Fibroblast of skin of right quadriceps (primary cell): ENCODE measurements around the gene CAMK2B.

ENCODE experiments used
- DNase-seq: peaks from one replicate; pipeline ENCODE4 v3.0.0-alpha.2; 2013

CAMK2B gene

DNA sequence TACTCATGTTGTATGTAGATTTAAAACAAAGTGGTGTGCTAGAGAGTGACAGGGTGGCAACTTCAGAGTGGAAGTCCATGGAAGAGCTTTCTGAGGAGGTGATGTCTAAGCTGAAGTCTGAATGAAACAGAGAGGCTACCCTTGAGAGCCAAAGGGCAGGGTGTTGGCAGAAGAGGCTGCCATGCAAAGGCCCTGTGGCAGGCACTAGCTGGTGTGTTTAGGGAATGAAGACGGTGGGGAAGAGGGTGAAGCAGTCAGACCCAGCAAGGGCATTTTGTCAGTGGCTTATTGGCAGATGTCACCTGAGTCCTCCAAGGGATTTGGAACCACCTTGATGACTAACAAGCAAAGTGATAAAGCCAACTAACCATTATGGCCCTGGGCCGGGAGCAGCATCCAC is 3.7 kb upstream of the CAMK2B start:
- no peak for DNase-seq

GRCh38 chr7:44327981-44328380 is 2.6 kb upstream of the CAMK2B start:
- no peak for DNase-seq

DNA sequence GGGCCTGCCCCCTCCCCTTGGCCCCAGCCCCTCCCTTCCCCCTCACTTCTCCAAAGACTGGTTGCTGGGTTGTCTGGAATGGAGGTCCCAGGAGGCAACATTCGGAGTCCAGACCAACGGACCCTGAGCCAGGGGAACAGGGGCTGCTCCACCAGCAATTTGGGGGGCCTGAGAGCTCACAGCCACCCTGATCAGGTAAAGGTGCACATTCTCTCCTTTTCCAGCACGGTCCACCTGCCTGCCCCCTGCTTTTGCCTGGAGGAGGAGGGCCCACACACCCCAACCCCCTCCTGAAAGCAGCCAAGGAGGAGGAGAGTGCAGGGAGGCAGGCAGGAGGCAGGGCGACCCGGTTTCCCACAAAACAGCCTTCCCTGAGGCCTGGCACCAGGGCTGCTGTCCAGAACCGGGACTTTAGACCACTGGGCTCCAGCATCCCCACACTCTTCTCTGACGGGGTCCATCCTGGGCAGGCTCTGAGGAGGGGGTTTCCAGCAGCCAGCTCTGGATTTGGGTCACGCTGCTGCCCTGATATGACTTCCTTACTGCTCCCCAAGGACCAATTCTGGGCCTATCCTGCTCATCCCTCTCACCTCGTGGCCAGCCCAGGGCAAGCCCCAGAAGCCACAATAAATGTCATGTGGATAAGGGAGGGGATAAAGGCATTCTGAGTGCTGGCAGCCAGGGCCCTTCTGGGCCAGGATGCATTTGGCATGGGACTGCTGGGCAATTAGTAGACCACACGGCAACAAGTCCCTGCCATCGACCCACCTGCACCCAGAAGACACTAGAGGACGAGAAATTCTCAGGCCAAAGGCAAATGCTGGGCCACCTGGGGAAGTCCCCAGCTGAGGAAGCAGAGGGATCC is 1.1 kb upstream of the CAMK2B start:
- no peak for DNase-seq

- no peak for DNase-seq
These were observed 432 bp upstream of the CAMK2B start for GRCh38 chr7:44325811-44326241.

GRCh38 chr7:44324481-44325200 is 753 bp downstream of the CAMK2B start:
- no peak for DNase-seq

DNA sequence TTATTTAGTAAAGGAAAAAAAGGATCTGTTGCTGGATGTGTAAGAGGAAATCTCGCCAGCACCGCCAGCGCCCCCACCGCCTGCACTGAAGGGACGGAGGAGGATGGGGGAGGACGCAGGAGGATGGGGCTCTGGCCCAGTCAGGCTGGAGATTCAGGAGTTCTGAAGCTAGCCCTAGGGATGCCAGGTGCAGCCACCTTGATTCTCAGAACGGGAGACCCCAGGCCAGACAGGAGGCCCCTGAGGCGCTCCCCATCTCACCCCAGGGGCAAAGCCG is 1.3 kb downstream of the CAMK2B start:
- no peak for DNase-seq

- no peak for DNase-seq
These were observed 1.8 kb downstream of the CAMK2B start for GRCh38 chr7:44323381-44324203.

DNA sequence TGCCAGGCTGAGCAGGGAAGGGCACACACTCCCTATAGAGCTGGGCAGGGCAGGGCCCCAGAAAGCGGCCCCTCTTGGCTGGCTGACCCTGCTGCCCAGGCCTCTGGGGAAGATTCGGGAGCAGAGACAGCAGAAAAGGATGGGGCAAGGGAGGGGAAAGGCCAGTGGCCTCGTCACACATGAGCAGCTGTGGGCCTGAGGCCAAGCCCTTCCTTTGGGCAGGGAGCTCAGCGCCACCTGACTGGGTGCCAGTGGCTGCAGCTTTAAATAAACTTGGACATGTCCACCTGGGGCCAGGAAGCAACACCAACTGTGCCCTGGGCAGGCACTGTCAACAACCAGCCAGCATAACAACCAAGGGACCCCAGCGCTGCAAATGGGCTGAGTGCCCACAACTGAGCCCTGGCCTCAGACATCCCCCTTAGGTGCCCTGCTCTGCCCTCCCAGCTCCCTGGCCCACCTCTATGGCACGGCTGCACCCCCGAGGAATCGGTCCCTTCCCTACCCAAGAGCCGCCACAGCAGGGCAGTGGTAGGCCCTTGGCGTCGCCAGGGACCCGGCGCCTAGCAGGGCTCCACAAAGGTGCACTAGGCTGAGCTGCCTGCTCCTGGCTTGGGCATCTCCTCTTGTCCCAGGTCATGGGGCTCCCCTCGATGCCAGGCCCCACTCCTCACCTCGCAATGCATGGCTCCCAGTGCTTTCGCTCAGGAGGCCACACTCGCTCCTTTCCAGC is 2.6 kb downstream of the CAMK2B start:
- DNase-seq: no peak

DNA sequence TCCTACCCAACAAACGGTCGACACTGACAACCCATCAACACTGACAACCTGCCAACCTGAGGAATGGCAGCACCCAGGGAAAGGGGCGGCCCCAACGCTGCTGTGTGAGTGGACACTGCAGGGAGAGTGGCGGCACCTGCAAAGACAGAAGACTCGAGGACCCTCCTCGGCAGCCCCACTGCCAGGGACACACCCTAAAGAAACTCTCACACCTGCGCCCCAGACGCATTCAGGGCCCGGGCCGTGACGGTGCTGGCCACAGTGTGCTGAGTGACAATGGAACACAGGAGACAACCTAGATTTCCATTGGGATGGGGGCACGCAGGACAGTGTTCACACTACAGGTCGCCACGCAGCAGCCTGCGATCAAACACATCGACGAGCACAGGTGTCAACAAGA is 3.6 kb downstream of the CAMK2B start:
- DNase-seq: no peak

DNA sequence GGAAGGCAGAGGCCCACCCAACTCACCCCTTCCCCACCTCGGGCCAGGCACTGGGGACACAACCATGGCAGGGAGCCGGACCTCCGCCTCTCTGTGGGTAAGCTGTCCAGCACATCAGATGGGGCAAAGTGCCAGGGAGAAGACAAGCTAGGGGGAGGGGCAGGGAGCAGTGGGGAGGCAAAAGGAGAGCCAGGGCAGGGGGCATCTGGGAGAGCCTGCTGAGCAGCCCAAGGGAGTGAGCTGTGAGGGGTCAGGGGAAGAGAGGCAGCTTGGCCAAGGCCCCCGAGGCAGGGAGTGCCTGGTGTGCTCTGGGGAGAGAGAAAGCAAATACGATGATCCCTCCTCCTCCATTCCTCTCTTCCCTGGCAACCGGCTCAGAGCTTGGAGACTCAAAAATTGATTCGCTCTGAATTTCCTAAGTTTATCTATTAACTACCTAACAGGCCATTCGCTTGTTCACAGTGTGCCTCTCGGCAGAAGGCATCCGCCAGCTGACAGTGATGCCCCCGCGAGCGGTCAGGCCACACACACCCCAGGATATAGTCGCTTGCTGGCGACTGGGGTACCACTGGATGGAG is 4.5 kb downstream of the CAMK2B start:
- no peak for DNase-seq

DNA sequence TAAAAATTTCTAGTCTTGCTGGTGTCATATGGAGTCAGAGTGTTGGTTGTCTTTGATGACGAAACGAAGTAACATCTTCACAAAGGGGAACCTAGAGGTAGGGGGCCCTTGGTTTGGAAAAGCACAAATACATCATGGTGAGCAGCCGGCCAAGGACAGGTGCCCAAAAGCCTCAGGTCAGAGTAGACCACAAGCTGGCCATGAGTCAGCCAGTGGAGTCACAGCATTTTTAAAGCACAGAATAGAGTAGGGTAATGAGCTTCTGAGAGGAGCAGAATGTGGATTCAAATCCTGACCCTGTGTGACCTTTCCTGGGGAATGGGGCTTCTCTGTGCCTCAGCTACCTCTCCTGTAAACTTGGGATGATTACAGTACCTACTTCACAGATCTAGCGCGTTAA is 5.3 kb downstream of the CAMK2B start:
- DNase-seq: no peak

DNA sequence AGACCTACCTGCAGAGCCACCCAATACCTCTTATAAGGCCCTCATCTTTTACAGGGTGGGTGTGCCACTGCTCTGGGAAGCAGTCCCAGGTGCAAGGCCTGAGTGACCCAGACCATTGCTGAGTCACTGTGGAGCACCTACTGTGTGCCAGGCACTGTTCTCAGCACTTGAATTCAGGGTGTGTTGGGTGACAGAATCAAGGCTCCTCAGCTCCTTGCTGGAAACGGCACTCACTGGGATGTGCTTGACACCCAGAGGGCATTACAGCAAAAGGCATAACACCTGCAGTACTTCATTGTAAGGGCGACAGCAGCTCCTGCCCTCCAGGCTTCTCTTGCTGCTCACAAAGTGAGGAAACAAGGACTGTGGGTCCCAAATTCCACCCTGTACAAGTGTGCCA is 7.1 kb downstream of the CAMK2B start:
- DNase-seq: no peak

DNA sequence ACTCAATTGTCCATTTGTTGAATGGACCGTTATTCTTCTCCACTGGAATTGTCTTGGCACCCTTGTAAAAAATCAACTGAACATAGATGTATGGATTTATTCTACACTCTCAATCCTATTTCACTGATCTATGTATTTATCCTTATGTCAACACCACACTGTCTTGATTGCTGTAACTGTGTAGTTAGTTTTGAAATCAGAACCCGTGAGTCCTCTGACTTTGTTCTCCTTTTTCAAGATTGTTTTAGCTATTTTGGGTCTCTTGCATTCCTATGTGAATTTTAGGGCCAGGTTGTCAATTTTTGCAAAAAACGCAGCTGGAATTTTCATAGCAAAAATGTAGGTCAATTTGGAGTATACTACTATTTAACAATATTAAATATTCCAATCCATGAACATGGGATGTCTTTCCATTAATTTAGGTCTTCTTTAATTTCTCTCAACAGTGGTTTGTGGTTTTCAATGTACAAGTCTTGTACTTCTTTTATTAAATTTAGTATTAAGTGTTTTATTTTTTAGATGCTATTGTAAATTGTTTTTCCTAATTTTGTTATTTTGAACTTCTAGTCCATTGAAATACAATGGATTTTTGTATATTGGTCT is 10.0 kb downstream of the CAMK2B start:
- DNase-seq: no peak

DNA sequence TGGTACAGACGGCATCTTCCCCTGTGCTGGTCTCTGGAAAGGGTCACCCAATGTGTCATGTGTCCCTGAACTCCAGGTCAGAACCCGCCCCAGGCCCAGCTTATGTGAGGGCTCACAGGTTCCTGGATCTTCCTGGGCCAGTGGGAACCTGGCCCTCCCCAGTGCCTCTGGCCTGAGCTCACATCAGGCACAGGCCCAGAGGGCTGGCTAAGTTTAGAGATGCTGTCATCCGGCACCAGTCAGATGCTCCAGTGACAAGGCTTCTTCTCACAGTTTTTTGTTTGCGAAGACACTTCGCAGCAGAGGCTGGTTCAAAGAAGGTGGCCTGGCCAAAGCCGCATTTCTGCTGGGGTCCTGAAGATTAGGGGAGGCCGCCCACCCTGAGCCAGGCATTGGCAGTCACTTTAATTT is 11.8 kb downstream of the CAMK2B start:
- DNase-seq: no peak

- DNase-seq: no peak
These were observed 12.4 kb downstream of the CAMK2B start for GRCh38 chr7:44313016-44313415.

- no peak for DNase-seq
These were observed 13.6 kb downstream of the CAMK2B start for GRCh38 chr7:44311561-44312495.

- no peak for DNase-seq
These were observed 15.1 kb downstream of the CAMK2B start for GRCh38 chr7:44310221-44310848.

GRCh38 chr7:44309271-44310091 is 15.9 kb downstream of the CAMK2B start:
- peak; percentile 50 for DNase-seq

DNA sequence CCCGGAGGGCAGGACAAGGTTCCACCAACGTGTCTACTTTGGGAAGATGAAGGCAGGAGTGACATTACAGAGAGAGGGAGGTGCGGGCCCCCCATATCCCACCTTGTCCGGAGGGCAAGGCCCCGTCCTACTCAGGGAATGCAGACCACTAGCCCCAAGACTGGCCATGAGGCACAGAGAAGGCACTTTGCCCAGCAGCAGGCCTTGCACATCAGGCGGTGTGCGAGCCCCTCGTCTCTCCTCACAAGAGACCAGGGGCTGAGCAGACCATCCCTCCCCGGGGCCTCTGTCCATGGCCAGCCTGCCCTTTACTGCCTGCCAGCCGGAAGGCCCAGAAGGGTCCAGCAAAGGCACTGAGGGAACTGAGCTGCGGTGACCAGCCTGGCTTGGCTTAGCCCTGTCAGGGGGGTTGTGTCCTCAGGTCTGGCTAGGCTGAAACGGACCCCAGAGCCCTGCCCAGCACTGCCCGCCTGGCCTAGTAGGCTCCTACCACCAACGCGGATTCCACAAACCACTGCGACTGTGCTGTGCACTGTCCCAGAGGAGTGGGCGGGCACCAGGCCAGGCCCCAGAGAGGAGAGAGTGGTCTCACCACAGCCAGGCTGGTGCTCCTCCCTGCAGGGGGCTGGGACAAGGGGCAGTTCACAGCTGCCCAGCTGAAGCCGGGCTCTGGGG is 16.7 kb downstream of the CAMK2B start:
- no peak for DNase-seq
